Smooth muscle cell (in vitro differentiated cells): Measurements from ENCODE around the gene KBTBD4. TPM values are rescaled to one million over a fixed set of nuclear protein-coding genes. Genes with fewer than 3 reads are reported as not detected.

Experiments used
- DNase-seq: peaks from one replicate; lab custom pipeline; 2025; ENCODE audit not compliant: unreplicated experiment; lab: John Stamatoyannopoulos, UW
- H2AFZ ChIP-seq: fragments of 200-600 bp; sonication (generic); 2 replicates; pipeline ENCODE4 v1.6.0; 2016; ENCODE audit warnings: antibody characterized with exemption, low read depth, mild to moderate bottlenecking
- H3F3A ChIP-seq: fragments of 200-600 bp; sonication (generic); 2 replicates; pipeline ENCODE4 v1.6.0; 2017; ENCODE audit warnings: antibody characterized with exemption, low read depth
- H3K27ac ChIP-seq: fragments of 200-600 bp; sonication (generic); 2 replicates; pipeline ENCODE4 v1.5.1; 2016; ENCODE audit warnings: low read depth, mild to moderate bottlenecking
- H3K27me3 ChIP-seq: fragments of 200-600 bp; sonication (generic); 2 replicates; pipeline ENCODE4 v1.6.1; 2016; ENCODE audit warnings: low read depth, mild to moderate bottlenecking
- H3K36me3 ChIP-seq: fragments of 200-600 bp; sonication (generic); 2 replicates; pipeline ENCODE4 v1.5.1; 2016; ENCODE audit warnings: low read depth
- H3K4me1 ChIP-seq: fragments of 200-600 bp; sonication (generic); 2 replicates; pipeline ENCODE4 v1.5.1; 2016; ENCODE audit warnings: low read depth
- H3K4me2 ChIP-seq: fragments of 200-600 bp; sonication (generic); 2 replicates; pipeline ENCODE4 v1.6.0; 2016; ENCODE audit warnings: mild to moderate bottlenecking
- H3K4me3 ChIP-seq: fragments of 200-600 bp; sonication (generic); 2 replicates; pipeline ENCODE4 v1.5.1; 2016; ENCODE audit warnings: mild to moderate bottlenecking
- H3K79me2 ChIP-seq: fragments of 200-600 bp; sonication (generic); 2 replicates; pipeline ENCODE4 v1.6.0; 2016; ENCODE audit warnings: low read depth, mild to moderate bottlenecking
- H3K9ac ChIP-seq: fragments of 200-600 bp; sonication (generic); 2 replicates; pipeline ENCODE4 v1.6.0; 2016; ENCODE audit warnings: low read depth
- H3K9me3 ChIP-seq: fragments of 200-600 bp; sonication (generic); replicated peaks from 2 replicates; pipeline ENCODE4 v1.5.1; 2016; ENCODE audit warnings: low read depth
- H4K20me1 ChIP-seq: fragments of 200-600 bp; sonication (generic); 2 replicates; pipeline ENCODE4 v1.6.0; 2016; ENCODE audit warnings: low read depth
- WGBS: methylation state at CpG from one replicate; pipeline ENCODE4 v1.1.7; 2016; ENCODE audit warnings: low lambda C conversion rate; 5-methylcytosine and 5-hydroxymethylcytosine counted together
- polyA plus RNA-seq: library from polyadenylated mRNA; unstranded; fragments of >200 nt; fragmentation: Nextera tagmentation; extraction: Ambion mirVana; gene quantifications from 2 replicates; pipeline ENCODE4 v1.2.1, GENCODE V29; 2016
- total RNA-seq: library from RNA; depleted of rRNA; stranded (reverse); fragments of >200 nt; gene quantifications from 2 replicates; pipeline ENCODE4 v1.2.3, GENCODE V29; 2014
- TF ChIP-seq, protein P1 (sequence below): fragments of 200-600 bp; sonication (generic); IDR thresholded peaks from 2 replicates; pipeline ENCODE4 v1.5.1; 2017; ENCODE audit warnings: borderline replicate concordance, mild to moderate bottlenecking, antibody characterized with exemption; ENCODE audit not compliant: insufficient read depth, poor library complexity, severe bottlenecking

The KBTBD4 gene
- total and polyA plus RNA-seq, 2 experiments from 2014 or later = 9.4 to 14.2 TPM

DNA sequence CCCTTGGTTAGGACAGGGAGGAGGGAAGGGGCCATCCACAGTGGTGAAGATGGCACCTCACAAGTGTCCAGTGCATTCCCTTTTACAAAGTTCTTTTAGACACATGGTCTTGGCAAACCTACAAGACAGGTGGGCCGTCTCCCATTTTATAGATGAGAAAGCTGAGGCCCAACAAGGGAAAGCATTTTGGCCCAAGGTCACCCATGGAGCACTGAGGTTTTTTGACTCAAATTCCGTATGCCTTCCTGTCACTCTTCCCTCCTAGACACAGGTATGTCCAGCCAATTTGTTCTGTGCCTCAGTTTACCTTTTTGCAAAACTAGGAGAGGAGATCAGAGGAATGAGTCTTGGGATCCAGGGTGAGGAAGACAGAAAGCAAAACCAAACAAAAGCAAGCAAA, 14.2 kb upstream of the KBTBD4 start:
- Histone ChIP-seq H2AFZ (no peak overlapping the region), H3K4me1 (peaks cover 8% of the 10 kb centered on the region), H3K9me3 (no peaks in the 10 kb centered on the region), H3K27ac (no peak overlapping the region), H3K9ac (no peak overlapping the region), H4K20me1 (no peaks in the 10 kb centered on the region), H3K4me2 (no peak overlapping the region), H3K27me3 (peaks cover 45% of the 10 kb centered on the region), H3K4me3 (no peak overlapping the region), H3K79me2 (no peaks in the 10 kb centered on the region), H3F3A (no peaks in the 10 kb centered on the region), H3K36me3 (no peaks in the 10 kb centered on the region)
- WGBS = 75% methylated on average over 2 of the region's 2 CpGs
- TF ChIP-seq, protein P1, sequence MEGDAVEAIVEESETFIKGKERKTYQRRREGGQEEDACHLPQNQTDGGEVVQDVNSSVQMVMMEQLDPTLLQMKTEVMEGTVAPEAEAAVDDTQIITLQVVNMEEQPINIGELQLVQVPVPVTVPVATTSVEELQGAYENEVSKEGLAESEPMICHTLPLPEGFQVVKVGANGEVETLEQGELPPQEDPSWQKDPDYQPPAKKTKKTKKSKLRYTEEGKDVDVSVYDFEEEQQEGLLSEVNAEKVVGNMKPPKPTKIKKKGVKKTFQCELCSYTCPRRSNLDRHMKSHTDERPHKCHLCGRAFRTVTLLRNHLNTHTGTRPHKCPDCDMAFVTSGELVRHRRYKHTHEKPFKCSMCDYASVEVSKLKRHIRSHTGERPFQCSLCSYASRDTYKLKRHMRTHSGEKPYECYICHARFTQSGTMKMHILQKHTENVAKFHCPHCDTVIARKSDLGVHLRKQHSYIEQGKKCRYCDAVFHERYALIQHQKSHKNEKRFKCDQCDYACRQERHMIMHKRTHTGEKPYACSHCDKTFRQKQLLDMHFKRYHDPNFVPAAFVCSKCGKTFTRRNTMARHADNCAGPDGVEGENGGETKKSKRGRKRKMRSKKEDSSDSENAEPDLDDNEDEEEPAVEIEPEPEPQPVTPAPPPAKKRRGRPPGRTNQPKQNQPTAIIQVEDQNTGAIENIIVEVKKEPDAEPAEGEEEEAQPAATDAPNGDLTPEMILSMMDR = no peak
- no peak for DNase-seq

DNA sequence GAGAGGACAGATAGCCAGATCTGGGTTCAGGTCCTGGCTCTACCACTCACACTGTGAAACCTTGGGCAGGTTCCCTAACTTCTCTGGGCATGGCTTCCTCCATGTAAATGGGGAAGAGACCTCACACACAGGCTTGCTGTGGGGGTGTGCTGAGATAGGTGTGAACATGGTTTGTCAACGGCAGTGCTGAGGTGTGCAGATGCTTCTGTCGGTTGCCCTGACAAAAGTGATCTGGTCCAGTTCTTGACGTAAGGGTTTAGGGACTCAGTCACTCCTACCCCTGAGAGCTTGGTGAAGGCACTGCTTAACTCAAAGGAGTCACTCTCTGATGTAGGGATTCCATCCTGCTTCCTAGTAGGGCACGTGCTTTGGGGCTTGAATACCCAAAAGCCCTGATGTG, 13.5 kb upstream of the KBTBD4 start:
- Histone ChIP-seq H3K9ac (no peak overlapping the region), H3K27ac (no peak overlapping the region), H4K20me1 (no peaks in the 10 kb centered on the region), H3K4me2 (no peak overlapping the region), H3K36me3 (no peaks in the 10 kb centered on the region), H2AFZ (no peak overlapping the region), H3K79me2 (no peaks in the 10 kb centered on the region), H3K4me1 (peaks cover 8% of the 10 kb centered on the region), H3F3A (no peaks in the 10 kb centered on the region), H3K4me3 (no peak overlapping the region), H3K9me3 (no peaks in the 10 kb centered on the region), H3K27me3 (peaks cover 45% of the 10 kb centered on the region)
- DNase-seq = no peak
- WGBS = 90% methylated on average over 4 of the region's 4 CpGs
- TF ChIP-seq, protein P1 = no peak

DNA sequence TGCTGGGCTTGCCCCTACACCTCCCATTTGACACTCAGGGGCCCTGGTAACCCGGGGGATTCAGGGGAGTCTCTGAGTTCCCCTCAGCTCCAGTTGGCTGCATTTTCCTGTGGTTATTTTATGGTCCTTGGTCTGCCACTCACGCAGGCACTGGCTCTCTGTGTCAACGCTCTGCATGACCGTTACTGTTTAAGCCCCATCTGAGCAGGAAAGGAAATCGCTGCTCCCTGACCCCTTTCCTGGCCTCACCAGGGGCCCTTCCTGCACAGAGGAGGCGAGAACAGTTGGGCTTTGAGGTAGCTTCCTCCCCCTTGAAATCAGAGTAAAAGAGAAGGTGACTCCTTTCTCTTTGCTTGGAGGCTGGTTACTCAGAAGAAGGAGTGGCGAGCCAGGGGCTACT, 13.0 kb upstream of the KBTBD4 start:
- Histone ChIP-seq H3K9ac (no peak overlapping the region), H4K20me1 (no peaks in the 10 kb centered on the region), H3K9me3 (no peaks in the 10 kb centered on the region), H3K27ac (no peak overlapping the region), H3K4me2 (no peak overlapping the region), H3K4me3 (no peak overlapping the region), H2AFZ (no peak overlapping the region), H3K79me2 (no peaks in the 10 kb centered on the region), H3K27me3 (peaks cover 45% of the 10 kb centered on the region), H3F3A (no peaks in the 10 kb centered on the region), H3K36me3 (no peaks in the 10 kb centered on the region), H3K4me1 (peaks cover 8% of the 10 kb centered on the region)
- no peak for DNase-seq
- TF ChIP-seq, protein P1 = no peak
- WGBS = 58% methylated on average over 7 of the region's 7 CpGs
